GM12874 (cell line): ENCODE results near the gene CELF1.

Experiments
- TF ChIP-seq, protein P1 (sequence below): IDR thresholded peaks from 2 replicates; pipeline ENCODE4 v1.5.1; 2011; ENCODE audit warnings: low read depth, mild to moderate bottlenecking, control low read depth, low read length, moderate library complexity; ENCODE audit not compliant: insufficient read depth

CELF1 gene

GRCh38 chr11:47454258-47454671 is 98.7 kb downstream of the CELF1 start:
- TF ChIP-seq, protein P1, sequence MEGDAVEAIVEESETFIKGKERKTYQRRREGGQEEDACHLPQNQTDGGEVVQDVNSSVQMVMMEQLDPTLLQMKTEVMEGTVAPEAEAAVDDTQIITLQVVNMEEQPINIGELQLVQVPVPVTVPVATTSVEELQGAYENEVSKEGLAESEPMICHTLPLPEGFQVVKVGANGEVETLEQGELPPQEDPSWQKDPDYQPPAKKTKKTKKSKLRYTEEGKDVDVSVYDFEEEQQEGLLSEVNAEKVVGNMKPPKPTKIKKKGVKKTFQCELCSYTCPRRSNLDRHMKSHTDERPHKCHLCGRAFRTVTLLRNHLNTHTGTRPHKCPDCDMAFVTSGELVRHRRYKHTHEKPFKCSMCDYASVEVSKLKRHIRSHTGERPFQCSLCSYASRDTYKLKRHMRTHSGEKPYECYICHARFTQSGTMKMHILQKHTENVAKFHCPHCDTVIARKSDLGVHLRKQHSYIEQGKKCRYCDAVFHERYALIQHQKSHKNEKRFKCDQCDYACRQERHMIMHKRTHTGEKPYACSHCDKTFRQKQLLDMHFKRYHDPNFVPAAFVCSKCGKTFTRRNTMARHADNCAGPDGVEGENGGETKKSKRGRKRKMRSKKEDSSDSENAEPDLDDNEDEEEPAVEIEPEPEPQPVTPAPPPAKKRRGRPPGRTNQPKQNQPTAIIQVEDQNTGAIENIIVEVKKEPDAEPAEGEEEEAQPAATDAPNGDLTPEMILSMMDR, result peak; percentile 79

GRCh38 chr11:47453365-47453764 is 99.6 kb downstream of the CELF1 start:
- TF ChIP-seq, protein P1, result no peak

GRCh38 chr11:47451990-47452389 is 100.9 kb downstream of the CELF1 start:
- TF ChIP-seq, protein P1, result no peak

DNA sequence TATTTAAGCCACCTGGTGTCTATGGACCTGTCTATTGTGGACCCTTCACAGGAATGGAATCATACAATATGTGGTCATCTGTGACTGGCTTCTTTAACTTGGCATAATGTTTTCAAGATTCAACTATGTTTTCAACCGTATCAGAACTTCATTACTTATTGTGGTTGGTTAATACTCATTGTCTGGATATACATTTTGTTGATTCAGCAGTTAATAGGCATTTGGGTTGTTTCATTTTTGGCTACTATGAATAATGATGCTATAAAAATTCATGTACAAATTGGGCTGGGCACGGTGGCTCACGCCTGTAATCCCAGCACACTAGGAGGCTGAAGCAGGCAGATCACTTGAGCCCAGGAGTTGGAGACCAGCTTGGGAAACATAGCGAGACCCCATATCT is 101.5 kb downstream of the CELF1 start:
- TF ChIP-seq, protein P1, result no peak

DNA sequence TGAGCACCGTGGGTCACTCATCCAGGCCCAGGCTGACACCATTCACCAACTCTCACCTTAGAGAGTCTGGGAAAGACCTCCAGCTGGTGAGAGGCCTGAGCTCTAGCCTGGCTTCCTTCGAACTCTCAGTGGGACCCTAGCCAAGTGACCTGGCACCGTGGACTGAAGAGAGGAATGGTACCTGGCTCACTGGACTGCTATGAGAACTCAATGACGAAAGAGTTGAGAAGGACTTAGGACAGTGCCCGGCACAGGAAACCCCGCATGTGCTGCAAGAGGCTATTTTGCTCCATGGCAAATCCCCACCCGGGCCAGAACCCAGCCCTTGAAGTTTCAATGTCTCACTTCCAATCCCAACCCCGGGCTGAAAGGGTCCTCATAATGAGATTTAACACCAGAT is 103.4 kb downstream of the CELF1 start:
- TF ChIP-seq, protein P1, result no peak

DNA sequence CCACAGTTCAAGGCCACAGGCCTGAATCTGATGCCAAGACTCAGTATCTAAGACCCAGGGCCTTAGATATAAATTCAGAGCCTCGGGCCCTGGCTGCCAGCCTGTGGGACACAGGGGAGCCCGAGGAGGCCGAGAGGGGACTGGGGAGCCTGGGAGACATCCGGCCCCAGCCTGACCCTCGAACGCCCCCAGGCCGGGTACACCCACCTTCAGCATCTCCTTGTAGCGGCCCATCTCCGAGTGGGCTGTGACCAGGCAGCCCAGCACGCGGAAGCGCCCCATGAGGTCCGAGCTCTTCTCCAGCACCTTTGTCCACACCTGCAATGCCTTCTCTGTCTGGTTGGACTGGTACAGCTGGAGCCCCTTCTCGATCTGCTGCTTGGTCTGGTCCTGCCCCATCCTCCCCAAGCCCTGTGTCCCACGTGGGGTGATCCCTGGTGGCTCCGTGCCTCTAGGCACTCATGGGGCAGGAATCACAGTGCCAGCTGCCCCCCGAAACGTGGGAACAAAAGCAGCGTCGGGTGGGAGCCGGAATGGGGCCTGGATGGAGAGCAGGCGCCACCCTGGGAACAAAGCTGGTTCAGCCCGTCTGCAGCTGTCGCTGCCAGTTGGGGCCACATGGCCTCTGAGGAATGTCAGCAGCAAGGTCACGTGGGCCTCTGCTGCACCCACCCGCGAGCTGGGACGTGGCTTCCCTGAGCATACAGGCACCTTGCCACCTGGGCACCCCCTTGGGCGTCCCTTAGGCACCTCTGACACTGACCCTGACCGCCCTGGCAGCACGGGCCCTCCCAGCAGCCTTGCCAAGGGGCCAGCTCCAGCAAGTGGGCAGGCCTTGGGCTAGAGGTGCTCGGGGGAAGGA is 104.1 kb downstream of the CELF1 start, which contains the start of gene RAPSN:
Gene RAPSN, minus strand, starts transcription at position 571 of the 862 bp plus-strand sequence. Its CDS starts 172 bp downstream, at position 399.
- TF ChIP-seq, protein P1, result no peak

DNA sequence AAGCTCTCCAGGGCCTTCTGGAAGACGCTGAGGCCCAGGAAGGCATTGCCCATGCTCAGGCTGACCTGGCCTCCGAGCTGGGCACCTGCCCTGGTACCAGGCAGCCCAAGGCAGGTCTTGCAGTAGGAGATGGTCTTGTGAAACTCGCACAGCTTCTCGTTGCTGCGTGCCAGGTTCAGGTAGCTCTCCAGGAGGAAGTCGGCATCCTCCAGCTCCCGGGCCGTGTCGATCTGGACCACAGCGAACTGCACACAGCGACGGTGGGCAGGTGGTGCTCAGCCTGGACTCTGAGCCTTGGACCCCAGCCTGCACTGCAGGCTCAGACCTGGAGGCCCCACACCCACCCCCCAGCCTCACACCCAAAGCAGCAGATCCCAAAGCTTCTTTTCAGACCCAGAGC is 105.0 kb downstream of the CELF1 start:
- TF ChIP-seq, protein P1, result no peak
